Right lobe of liver (tissue), 4 donors: ENCODE measurements around the gene DPT.

Source experiments
- POLR2A ChIP-seq: fragments of 450-650 bp; IDR thresholded peaks from one replicate; pipeline ENCODE4 v1.6.1; 2017; ENCODE audit warnings: antibody characterized with exemption, mild to moderate bottlenecking
- TF ChIP-seq, protein P1 (sequence below), 4 donors: fragments of 200-600 bp in 3 of 4; fragments of 450-650 bp in 1 of 4; IDR thresholded peaks; one replicate each; pipeline versions ENCODE4 v1.5.1 to v1.8.0; 2016 to 2022; ENCODE audit warnings: antibody characterized with exemption in 4 of 4, mild to moderate bottlenecking in 2 of 4
- donor health status: DM: no; HTN: no; CAD: no.
- donor health status: DM: no; HTN: no; CAD: no.
- donor health status: DM: no; HTN: yes; CAD: no.

DNA sequence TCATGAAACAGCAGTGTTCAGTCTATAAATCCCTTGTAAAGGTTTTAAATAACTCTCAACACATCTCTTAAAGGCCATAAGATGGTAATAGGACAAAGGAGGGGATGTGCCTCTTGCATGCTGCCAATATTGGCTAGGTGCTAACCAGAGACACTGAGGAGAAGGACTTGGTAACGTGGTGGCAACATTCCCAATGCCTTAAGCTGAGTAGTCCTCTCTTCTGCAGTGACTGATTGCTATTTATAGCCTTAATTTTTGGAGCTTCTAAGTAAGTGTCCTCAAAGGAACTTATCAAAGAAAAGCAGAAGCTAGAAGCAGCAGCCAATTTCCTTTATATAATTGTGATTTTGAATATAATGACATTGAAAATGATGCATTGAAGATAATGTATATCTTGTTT is 63.0 kb downstream of the DPT start:
- TF ChIP-seq, protein P1, sequence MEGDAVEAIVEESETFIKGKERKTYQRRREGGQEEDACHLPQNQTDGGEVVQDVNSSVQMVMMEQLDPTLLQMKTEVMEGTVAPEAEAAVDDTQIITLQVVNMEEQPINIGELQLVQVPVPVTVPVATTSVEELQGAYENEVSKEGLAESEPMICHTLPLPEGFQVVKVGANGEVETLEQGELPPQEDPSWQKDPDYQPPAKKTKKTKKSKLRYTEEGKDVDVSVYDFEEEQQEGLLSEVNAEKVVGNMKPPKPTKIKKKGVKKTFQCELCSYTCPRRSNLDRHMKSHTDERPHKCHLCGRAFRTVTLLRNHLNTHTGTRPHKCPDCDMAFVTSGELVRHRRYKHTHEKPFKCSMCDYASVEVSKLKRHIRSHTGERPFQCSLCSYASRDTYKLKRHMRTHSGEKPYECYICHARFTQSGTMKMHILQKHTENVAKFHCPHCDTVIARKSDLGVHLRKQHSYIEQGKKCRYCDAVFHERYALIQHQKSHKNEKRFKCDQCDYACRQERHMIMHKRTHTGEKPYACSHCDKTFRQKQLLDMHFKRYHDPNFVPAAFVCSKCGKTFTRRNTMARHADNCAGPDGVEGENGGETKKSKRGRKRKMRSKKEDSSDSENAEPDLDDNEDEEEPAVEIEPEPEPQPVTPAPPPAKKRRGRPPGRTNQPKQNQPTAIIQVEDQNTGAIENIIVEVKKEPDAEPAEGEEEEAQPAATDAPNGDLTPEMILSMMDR (IDR thresholded peaks at IDR 0.05) = no peak
- TF ChIP-seq POLR2A = no peak
